HuH-7 (cell line): ENCODE data around the gene RNF145.
"Not testable (repeated sequence)": the region's sequence is repeated elsewhere in the genome, so short reads cannot be mapped to it uniquely, and the experiment has no call there.

Experiments used
- DNase-seq: peaks from one replicate; pipeline ENCODE4 v3.0.0; 2011; ENCODE audit warnings: low spot score

The RNF145 gene

DNA sequence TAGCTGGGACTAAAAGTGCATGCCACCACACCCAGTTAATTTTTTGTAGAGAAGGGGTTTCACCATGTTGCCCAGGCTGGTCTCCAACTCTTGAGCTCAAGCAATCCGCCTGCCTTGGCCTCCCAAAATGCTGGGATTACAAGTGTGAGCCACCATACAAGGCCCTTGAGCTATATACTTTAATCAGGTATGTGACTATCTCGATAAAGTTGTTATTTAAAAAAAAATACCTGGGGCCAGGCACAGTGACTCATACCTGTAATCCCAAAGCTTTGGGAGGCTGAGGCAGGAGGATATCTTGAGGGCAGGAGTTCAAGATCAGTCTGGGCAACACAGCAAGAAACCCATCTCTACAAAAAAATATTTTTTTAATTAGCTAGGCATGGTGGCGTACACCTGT lies 19.2 kb downstream of the RNF145 start:
- no peak for DNase-seq

DNA sequence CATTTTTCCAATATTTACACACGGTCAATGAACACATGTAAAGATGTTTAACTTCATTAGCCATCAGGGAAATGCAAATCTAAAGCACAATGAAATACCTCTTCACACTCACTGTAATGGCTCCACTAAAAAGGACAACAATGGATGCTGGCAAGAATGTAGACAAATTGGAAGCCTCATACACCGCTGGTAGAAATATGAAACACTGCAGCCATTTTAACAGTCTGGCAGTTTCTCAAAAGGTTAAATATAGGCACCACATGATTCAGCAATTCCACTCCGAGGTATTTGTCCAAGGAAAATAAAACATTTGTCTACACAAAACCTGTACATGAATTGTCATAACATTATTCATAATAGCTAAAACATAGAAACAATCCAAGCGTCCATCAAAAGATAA lies 20.0 kb downstream of the RNF145 start:
- no peak for DNase-seq

DNA sequence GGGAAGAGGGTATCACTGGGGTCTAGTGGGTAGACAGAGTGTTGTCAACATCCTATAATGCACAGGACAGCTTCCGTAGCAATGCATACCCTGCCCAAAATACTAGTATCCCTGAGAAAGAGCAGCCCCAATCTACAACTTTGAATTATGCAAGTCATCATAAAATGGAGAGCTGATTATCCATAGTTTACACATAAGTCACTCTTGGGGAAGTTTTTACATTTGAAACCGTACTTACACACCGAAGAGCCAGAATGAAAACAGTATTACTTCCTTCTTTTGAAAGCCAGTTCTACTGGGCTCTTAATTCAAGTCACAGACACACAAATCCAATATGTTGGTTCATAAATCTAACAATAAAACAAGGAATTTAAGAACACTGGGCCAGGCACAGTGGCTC lies 21.6 kb downstream of the RNF145 start:
- no peak for DNase-seq

DNA sequence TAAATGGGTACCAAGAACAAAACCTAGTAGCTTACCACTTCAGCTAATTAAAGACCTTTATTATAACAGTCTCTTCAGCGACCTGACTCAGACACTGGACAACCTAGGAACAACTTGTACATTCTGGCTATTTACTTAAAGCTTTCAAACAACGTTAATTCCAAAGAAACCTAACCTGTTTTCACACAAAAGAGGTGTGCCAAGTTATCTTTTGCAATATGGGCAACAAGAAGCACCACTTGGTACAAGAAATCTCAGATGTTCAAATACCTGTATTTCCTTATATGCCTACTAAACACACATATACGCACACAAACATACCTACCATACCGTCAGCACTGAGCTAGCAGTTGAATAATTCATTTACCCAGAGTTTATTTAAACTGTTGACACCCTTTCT lies 23.0 kb downstream of the RNF145 start:
- DNase-seq = no peak

DNA sequence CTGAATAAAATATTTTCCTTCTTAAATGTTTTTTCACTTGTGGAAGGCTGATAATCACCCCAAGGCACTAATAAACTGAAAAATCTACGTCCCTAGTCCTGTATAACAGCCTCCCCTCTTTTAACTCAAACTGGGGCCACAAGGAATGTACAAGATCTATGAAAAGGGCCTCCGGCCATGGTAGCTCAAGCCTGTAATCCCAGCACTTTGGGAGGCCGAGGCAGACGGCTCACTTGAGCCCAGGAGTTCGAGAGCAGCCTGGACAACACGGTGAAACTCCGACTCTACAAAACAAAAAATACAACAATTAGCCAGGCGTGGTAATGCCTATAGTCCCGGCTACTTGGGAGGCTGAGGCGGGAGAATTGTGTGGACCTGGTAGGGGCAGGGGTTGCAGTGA lies 23.6 kb downstream of the RNF145 start:
- no peak for DNase-seq

DNA sequence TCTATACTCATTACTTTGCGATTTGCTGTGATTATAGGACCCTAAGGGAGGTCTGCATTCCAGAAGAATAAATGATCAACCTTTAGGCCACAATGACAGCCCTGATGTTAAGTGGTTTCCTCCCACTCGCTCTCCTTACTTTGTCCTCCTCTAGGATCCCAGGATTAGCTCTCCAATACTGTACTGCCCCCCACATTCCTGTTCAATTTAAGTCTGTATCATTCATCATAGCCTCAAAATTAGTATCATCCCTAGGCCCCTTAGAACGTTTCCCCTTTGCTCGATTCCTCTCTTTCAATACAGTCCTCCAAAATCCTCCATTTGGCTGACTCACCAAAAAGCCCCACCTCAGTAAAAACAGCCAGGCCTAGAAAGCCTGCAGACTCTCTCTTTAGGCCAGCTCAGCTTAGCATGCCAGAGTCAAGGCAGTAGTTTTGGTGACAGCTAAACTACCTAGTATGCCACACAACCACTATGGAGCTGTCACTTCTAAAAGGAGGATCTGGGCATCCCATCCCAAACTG lies 24.4 kb downstream of the RNF145 start:
- DNase-seq = no peak

DNA sequence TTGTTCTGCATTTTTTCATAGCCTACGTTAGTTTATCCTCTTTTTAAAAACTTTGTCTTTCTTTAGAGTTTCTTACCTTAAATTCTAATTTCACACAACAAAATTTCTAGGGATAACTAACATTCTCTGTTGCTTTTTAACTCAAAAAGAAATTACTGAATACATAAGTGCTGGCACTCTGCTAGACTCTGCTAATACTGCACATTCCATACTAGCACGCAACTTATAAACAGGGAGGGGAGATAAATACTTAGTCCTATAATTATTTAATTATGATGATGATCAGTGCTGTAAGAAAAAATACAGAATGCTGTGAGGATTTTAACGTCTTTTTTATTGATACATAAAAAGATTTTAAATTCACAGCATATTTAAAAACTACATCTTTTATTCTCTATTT lies 25.1 kb downstream of the RNF145 start:
- no peak for DNase-seq

DNA sequence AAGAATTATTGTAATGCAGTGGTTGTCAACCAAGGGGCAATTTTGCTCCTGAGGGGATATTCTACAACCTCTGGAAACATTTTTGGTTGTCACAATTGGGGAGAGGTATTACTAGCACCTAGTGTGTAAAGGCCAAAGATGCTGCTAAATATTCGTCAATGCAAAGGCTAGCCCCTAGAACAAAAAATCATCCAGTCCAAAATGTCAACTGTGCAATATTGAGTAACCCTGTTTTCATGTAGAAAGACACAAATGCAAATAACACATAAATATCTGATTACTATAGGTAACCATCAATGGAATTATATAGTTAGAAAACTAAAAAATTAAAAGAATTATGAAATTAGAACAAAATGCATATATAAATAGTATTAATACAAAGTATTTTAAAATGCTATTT lies 26.1 kb downstream of the RNF145 start:
- DNase-seq = no peak

DNA sequence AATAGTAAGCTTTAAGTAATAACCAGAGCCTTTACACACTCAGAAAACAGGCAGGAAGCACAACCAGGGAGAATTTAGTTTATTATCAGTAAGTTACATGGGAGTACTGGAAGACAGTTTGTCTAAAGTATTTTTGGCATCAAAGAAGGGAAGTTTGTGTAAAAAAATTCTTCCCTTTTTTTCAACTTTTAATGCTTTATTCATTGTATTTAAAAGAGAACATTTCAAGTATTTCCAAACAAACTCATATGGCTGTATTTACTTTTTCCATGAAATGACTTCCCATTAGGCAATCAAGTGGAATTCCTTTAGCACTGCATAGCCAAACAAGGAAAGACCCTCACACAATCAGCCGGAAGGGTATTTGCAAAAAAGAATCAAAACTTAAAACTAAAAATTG lies 26.7 kb downstream of the RNF145 start:
- no peak for DNase-seq

DNA sequence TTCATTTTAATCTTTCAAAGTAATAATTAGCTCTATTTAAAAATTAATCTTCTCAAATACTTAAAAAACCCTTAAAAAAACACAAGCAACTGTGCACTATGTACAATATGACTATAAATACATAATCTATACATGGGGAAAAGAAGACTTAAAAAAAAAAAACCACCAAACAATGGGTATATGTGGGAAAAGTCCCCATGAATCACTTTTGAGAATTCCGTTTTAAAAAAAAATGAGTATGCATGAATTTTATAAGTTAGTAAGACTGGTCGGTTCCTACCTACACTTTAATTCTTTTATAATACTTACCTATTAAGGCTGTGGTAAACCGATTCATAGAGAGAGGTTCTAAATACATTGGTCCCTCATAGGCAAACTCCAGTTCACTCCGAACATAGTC lies 27.7 kb downstream of the RNF145 start:
- DNase-seq = no peak

DNA sequence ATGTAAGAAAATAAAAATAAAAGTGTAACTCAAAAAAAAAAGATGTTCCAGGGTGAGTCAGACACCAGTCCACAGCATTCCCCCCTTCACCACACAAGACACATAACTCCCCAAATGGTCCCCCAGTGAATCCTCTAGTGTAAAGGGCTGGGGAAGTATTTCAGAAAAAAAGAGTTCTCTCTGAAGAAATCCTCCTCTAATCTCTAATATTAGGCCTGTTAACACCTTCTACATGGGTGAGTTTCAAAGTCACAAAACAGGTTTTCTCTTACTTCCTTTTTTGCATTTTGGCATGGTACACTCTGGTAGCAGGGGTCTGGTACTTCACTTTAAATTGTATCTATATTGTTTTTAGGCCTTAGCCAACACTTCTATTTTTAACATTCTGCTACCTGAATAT lies 28.2 kb downstream of the RNF145 start:
- no peak for DNase-seq

DNA sequence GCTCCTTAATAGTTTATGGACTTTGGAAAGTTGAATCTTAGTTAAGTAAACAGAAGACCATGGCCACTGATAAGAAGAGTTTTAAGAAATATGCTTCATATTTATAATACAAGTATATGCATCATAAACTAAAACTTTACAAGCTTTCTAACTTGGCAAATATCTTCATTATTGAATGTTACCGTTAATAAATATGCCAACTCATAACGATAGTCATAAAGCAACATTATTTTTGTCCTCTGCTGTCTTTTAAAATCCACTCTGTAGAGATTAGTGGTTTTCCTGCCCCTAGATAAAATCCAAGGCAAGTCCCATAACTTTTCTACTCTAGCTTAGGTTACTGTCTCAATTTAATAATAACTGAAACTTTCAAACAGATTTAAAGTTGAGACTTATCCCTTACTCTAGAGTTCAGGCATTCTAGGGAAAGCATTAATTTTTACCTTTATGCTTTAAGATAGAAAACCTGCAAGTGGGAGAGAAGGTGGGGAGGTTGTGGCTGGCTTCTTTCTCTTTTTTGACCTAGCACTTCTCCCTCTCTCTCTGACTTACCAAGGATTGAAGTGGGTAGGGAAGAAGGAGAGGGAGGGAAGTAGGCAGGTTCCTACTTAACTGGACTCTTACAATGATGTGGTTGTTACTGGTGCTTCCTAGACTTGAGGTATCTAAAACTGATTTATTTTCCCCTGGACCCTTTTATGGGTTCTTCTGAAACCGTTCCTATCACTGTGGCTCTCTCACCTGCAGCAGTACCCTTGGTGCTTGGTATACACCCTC lies 29.6 kb downstream of the RNF145 start:
- no peak for DNase-seq

DNA sequence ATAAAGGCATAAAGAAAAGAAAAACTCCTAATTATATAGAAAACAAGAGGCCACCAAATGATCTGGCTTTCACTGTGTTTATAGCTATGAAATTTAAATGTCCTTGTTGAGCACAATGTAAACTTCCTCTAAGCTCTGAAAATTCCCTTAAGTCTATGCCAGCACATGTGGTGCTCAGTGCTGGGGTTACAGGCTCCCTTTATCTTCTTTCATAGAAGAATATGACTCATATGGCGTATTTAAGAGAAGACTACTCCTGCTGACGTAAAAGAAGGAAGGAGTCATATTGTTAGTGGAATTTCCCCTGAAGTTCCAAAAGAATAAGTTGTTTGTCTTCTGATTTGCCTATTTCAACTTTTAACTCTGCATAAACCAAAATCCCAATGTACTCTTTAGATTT lies 30.4 kb downstream of the RNF145 start:
- DNase-seq = no peak

DNA sequence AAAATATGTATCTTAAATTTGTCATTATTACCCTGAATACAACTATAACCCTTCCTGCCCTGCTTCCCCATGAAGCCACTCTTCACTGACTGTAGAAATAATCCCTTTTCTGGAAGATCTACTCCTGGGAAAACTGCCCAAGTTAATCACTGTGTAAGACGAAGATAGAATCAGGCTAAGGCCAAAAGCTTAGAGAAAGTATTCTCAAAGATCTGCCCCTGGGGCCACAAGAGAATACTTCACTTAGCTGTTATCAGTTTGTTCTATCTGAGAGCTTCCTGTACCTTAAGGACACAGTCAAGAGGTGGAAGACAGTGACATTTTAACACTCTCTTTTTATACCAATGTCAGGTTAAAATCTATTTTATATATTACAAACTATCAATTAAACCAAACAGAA lies 33.8 kb downstream of the RNF145 start:
- no peak for DNase-seq

DNA sequence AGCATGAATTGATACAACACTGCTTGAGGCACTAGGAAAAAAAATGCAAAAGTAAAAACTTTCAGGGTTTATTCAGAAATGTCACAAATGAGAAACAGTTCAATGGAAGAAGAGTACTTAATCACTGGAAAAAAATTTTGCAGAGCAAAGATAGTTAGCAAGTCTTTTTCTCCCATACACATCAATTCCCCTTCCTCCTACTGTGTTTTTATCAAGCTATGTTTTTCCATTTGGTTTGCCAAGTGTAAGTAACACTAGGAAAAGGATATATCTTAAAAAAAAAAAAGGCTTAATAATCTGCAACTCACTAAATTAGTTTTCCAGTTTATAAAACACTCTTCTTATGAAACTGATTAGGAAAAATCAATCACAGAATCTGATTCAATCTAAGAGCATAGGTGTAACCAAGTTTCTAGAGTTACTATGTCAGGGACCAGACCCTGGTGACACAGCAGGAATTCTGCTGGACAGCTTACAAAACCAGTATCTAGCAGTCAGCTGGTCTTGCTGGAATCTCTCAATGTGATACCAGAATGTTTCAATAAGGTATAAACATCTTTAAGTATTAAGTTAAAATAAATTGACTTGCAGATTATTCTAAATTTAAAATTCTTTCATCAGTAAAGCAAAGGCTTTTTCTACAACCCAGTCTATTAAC lies 34.7 kb downstream of the RNF145 start:
- no peak for DNase-seq

DNA sequence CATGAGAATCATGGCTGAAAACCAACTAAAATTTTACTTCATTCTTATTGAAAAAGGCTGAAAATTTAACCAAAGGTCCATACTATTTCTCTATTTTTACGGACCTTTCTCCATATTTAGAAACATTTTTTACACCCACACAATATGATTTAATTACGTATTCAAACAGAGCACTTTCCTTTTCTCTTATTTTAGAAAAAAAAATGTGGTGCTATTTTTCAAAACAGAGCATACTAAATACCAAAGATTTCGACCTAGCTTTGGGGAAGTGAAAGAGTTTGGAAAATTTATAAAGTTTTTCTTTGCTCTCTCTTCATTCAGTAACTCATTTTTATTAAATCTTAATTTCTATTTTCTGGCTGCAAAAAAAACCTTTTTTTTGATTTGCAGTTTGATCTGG lies 38.1 kb downstream of the RNF145 start:
- no peak for DNase-seq

DNA sequence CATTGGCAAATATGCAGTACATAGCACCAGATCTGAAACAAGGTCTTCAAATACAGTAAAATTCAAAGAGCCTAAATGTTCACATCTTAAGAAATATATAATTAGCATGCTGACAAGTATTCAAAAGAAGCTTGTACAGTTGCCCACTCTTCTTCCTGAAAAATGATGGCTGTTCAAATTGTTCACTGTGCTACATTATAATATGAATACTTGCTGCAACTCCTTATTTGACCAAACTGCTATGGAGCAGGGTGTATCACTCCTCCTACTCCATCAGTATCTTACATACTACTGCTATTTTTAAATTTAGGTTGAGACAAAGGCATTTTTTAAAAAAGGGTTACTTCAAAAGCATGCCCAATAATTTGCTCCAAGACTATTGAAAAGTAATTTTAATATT lies 39.3 kb downstream of the RNF145 start:
- DNase-seq = no peak

DNA sequence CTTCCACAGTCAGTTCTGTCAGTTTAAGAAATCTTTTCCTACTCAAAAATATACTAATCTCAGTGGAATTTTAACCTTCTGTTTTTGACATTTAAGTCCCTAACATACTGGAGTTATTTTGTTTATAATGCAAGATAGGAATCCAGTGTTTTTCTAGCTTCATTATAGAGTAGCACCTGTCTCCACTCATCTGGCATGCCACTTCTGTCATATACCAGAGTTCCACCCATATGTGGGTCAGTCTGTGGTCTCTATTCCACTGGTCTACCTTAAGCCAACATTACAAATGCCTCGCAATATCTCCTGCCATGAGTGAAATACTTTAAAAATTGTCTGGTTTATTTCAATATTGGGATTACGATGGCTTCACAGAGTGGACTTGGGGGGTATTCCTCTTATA lies 42.9 kb downstream of the RNF145 start:
- DNase-seq = no peak

DNA sequence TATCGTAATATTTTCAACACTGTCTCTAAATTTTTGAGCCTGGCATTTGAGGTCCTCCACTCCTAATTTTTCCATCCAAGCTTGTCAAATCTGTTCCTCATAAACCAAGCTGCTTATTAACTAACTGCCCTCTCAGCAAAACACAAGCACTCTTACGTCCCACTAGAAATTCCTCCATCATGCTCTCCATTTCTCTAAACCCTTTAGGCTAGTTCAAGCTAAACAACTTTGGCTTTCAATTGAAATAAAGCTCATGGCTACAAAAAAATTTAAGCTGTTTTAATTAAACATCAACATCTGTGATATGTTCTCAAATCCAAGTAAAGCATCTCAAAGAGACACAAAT lies 45.7 kb downstream of the RNF145 start:
- no peak for DNase-seq

DNA sequence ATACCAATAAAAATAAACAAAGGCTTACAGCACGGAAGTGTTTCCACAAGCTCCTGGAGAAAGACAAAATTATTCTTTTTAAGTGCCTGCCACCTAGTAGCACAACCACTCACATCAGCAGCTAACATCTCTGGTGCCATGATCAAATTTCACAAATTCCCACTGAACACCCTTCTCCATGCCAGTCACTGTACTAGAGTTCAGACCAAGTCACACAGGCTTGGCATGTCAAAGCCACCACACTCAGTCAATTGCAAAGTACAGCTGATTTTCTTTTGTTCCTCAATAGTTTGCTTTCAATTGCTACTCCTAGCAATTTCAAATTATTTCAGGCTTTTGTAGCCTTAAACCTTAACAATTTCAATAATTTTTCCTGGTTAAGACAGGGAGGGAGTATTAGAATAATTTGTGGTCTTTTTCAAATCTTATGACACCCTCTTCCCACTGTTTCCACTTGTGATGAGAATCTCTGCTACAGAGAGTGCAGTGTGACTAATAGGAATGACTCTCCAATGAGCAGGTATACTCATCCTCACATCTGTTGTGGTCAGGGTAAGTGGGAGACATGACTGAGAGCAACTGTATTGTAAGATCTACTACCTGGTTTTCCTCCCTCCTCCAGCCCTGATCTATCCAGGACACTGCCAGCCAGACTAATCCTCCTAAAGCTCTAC lies 46.2 kb downstream of the RNF145 start:
- no peak for DNase-seq

DNA sequence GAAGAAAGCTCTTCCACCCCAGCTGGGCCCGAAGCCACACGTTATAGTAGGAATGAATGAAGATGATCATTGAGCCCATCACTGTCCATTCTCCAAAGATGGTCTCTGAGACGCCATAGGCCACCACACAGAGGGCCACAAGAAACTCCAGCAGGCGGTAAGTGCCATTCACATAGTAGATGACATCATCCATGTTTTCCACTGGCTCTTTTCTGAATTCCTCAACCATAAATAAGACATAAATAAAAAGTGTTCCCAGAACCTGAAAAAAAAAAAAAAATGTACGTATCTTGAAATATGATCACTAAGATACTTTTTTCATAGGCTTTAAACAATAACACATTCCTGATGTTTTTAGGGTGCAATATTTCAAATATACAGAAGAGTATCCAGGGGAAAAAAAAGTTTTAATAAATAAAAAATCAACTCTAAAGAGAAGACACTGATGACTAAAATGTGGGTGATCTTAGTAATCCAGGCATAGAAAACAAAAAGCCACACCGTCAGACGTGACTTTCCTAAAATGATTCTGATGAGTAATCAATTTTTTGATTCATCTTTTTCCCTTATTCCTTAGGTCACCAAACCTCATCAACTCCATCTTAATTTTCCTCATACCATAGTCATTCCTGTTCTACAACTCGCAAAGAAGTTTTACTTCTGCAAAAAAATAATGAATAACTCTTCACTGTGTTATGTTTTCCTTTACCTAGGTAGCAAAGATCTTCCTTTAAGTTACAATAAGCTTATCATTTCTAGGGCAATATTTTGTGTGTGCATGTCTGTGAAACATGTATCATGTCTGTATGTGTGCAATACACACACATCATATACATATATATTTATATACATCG lies 47.8 kb downstream of the RNF145 start:
- DNase-seq = no peak

DNA sequence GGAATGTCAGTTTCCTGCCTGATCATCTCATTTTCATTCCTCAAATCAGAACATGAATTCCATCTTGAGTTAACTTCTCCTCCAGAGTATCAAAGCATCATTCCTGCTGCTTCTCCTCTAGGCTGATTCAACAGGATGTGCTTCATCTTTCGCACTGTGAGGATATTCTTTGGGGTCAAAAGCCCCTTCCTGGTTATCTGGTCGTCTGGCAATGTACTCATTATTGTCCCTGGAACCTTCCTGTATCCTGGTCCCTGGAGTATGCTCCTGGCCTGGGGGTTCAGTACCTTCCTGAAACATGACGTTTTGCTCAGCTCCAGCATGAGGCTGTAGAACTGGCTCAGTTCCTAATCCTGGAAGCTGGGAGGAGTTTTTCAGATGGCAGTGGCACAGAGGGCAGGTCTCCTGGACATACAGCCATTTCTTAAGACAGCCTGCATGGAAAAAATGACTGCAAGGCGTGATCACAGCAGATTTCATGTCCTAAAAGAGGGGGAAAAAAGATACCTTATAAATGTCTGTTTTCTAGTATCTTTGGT lies 50.7 kb downstream of the RNF145 start:
- not testable (repeated sequence) for DNase-seq
